Panc1 (cell line): Measurements from ENCODE around the gene KIF4B.

Experiments
- POLR2AphosphoS5 ChIP-seq: IDR thresholded peaks from 2 replicates; pipeline ENCODE4 v1.6.1; 2012; ENCODE audit warnings: mild to moderate bottlenecking, low read depth, low read length, moderate library complexity
- TF ChIP-seq, protein P1 (sequence below): fragments of 450-650 bp; IDR thresholded peaks from 2 replicates; pipeline ENCODE4 v1.5.1; 2017; ENCODE audit warnings: mild to moderate bottlenecking
- TF ChIP-seq, protein P2 (sequence below), 2 experiments: IDR thresholded peaks; 2 replicates each; pipeline ENCODE4 v1.6.1; 2011 to 2012; ENCODE audit warnings: low read depth in 2 of 2, control low read depth in 1 of 2, low read length in 1 of 2, mild to moderate bottlenecking in 1 of 2, moderate library complexity in 1 of 2; ENCODE audit not compliant: insufficient read depth in 1 of 2

DNA sequence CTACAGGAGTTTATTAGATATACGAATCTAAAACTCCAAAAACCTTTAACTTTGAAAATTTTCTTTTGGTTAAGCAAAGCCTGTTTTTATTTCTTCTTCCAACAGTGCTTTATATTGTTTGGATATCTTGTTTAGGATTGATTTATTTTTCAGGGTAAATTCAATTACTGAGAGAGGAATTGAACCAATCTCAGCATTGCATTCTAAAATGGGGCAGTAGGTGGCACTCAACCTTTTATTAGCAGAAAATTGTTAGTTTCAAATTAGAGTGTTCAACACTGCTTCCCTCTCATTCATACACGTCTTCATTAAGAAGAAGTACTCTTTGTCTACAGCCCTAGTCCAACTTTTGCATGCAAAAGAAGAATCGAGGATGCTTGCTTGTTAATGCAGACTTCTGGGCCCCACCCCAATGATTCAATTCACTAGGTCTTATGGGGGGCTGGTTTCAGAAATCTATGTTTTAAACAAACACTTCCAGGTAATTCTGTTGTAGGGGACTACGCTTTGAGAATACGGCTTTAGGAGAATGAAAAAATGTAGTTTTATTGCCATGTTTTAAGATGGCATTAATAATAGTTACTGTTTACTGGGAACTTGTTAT, 46.0 kb upstream of the KIF4B start:
- TF ChIP-seq, protein P1, sequence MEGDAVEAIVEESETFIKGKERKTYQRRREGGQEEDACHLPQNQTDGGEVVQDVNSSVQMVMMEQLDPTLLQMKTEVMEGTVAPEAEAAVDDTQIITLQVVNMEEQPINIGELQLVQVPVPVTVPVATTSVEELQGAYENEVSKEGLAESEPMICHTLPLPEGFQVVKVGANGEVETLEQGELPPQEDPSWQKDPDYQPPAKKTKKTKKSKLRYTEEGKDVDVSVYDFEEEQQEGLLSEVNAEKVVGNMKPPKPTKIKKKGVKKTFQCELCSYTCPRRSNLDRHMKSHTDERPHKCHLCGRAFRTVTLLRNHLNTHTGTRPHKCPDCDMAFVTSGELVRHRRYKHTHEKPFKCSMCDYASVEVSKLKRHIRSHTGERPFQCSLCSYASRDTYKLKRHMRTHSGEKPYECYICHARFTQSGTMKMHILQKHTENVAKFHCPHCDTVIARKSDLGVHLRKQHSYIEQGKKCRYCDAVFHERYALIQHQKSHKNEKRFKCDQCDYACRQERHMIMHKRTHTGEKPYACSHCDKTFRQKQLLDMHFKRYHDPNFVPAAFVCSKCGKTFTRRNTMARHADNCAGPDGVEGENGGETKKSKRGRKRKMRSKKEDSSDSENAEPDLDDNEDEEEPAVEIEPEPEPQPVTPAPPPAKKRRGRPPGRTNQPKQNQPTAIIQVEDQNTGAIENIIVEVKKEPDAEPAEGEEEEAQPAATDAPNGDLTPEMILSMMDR, result peak; percentile 69
- TF ChIP-seq, protein P2, sequence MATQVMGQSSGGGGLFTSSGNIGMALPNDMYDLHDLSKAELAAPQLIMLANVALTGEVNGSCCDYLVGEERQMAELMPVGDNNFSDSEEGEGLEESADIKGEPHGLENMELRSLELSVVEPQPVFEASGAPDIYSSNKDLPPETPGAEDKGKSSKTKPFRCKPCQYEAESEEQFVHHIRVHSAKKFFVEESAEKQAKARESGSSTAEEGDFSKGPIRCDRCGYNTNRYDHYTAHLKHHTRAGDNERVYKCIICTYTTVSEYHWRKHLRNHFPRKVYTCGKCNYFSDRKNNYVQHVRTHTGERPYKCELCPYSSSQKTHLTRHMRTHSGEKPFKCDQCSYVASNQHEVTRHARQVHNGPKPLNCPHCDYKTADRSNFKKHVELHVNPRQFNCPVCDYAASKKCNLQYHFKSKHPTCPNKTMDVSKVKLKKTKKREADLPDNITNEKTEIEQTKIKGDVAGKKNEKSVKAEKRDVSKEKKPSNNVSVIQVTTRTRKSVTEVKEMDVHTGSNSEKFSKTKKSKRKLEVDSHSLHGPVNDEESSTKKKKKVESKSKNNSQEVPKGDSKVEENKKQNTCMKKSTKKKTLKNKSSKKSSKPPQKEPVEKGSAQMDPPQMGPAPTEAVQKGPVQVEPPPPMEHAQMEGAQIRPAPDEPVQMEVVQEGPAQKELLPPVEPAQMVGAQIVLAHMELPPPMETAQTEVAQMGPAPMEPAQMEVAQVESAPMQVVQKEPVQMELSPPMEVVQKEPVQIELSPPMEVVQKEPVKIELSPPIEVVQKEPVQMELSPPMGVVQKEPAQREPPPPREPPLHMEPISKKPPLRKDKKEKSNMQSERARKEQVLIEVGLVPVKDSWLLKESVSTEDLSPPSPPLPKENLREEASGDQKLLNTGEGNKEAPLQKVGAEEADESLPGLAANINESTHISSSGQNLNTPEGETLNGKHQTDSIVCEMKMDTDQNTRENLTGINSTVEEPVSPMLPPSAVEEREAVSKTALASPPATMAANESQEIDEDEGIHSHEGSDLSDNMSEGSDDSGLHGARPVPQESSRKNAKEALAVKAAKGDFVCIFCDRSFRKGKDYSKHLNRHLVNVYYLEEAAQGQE (IDR thresholded peaks at IDR 0.05; ENCODE audit: insufficient read depth in 1 of 2, low read depth in 2 of 2, low read length in 1 of 2), result no peak
- no peak for TF ChIP-seq POLR2AphosphoS5
